Sigmoid colon (tissue), 7 donors: ENCODE measurements around the gene RIMKLB. TPM values are rescaled to one million over a fixed set of nuclear protein-coding genes. Genes with fewer than 3 reads are reported as not detected.
"Not testable (repeated sequence)": the region's sequence is repeated elsewhere in the genome, so short reads cannot be mapped to it uniquely, and the experiment has no call there.

Experiments
- DNase-seq: peaks from one replicate; pipeline ENCODE4 v3.0.0-alpha.2; 2019
- H3K27ac ChIP-seq, 4 donors: fragments of 200-600 bp; sonication (generic); one replicate each; pipeline ENCODE4 v1.5.1; 2016 to 2019; ENCODE audit warnings: mild to moderate bottlenecking in 1 of 4
- H3K27me3 ChIP-seq, 3 donors: fragments of 200-600 bp; sonication (generic); one replicate each; pipeline ENCODE4 v1.5.1; 2019; ENCODE audit warnings: mild to moderate bottlenecking in 1 of 3
- H3K36me3 ChIP-seq, 4 donors: fragments of 200-600 bp; sonication (generic); one replicate each; pipeline ENCODE4 v1.5.1; 2016 to 2019
- H3K4me1 ChIP-seq, 4 donors: fragments of 200-600 bp; sonication (generic); one replicate each; pipeline ENCODE4 v1.5.1; 2017 to 2019
- H3K4me3 ChIP-seq, 4 donors: fragments of 200-600 bp; sonication (generic); one replicate each; pipeline ENCODE4 v1.5.1; 2017 to 2019; ENCODE audit warnings: mild to moderate bottlenecking in 2 of 4, moderate library complexity in 1 of 4
- H3K9me3 ChIP-seq, 4 donors: fragments of 200-600 bp in 3 of 4; sonication (generic) in 3 of 4; one replicate each; pipeline versions ENCODE4 v1.5.1 to v1.6.1; 2013 to 2019
- EP300 ChIP-seq, 4 donors: sonication (generic); formaldehyde crosslinking; IDR thresholded peaks; one replicate each; pipeline ENCODE4 v1.6.1; 2017; ENCODE audit warnings: antibody characterized with exemption in 4 of 4
- POLR2A ChIP-seq, 2 donors: fragments of 450-650 bp; IDR thresholded peaks; one replicate each; pipeline ENCODE4 v1.6.1; 2016; ENCODE audit warnings: antibody characterized with exemption in 2 of 2, mild to moderate bottlenecking in 2 of 2, moderate library complexity in 2 of 2
- POLR2AphosphoS5 ChIP-seq, 4 donors: sonication (generic); formaldehyde crosslinking; IDR thresholded peaks; one replicate each; pipeline ENCODE4 v1.6.1; 2017; ENCODE audit warnings: antibody characterized with exemption in 4 of 4
- WGBS, 2 donors: extraction: QIAGEN DNeasy Blood & Tissue Kit; methylation state at CpG; one replicate each; pipeline ENCODE4 v1.1.7; 2013; 5-methylcytosine and 5-hydroxymethylcytosine counted together
- intact Hi-C: fragments of 100-400 bp; cut with DNase I; formaldehyde crosslinking; loops from one replicate; pipeline ENCODE4 v1.15.1; 2023
- polyA plus RNA-seq, 3 donors: library from polyadenylated mRNA; stranded (reverse); fragments of 200-250 nt; gene quantifications; one replicate each; pipeline ENCODE4 v1.2.3, GENCODE V29; 2013
- total RNA-seq, 4 donors: library from RNA; depleted of rRNA; stranded (reverse); fragments of >200 nt; gene quantifications; one replicate each; pipeline ENCODE4 v1.1.0, GENCODE V29; 2016
- TF ChIP-seq, protein P1 (sequence below), 4 experiments: fragments of 450-650 bp in 3 of 4; fragments of 200-600 bp in 1 of 4; IDR thresholded peaks; one replicate each; pipeline ENCODE4 v1.5.1; 2016 to 2019; ENCODE audit warnings: antibody characterized with exemption in 4 of 4, mild to moderate bottlenecking in 3 of 4, moderate library complexity in 2 of 4
- donor health status: healthy with polysubstance abuse.
- donor health status: Bipolar disorder and iron deficiency.
- donor health status: healthy.

Gene RIMKLB
- total and polyA plus RNA-seq, 7 donors = 0.23 to 60.4 (median 52.3) TPM

DNA sequence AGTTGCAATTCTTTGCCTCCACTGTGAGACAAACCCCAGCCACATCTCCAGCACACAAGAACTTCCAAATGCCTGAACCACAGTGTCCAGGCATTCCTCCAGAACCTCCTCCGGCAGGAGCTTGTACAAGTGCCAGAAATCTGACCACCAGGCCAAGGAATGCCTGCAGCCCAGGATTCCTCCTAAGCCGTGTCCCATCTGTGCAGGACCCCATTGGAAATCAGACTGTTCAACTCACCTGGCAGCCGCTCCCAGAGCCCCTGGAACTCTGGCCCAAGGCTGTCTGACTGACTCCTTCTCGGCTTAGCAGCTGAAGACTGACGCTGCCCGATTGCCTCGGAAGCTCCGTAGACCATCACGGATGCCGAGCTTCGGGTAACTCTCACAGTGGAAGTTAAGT lies 109.3 kb downstream of the RIMKLB start:
- H3K27me3 ChIP-seq, H3K36me3 ChIP-seq, H3K27ac ChIP-seq, intact Hi-C loops, H3K4me3 ChIP-seq, H3K9me3 ChIP-seq, DNase-seq, H3K4me1 ChIP-seq: not testable (repeated sequence)
- 88 to 90% methylated on average over 11 of the region's 11 CpGs for WGBS, 2 donors

GRCh38 chr12:8810112-8810511 lies 112.3 kb downstream of the RIMKLB start:
- WGBS, 2 donors = 66 to 79% methylated on average over 7 of the region's 7 CpGs
- H3K4me1 ChIP-seq, H3K36me3 ChIP-seq, DNase-seq, H3K4me3 ChIP-seq, H3K9me3 ChIP-seq, H3K27me3 ChIP-seq, intact Hi-C loops, H3K27ac ChIP-seq: not testable (repeated sequence)

DNA sequence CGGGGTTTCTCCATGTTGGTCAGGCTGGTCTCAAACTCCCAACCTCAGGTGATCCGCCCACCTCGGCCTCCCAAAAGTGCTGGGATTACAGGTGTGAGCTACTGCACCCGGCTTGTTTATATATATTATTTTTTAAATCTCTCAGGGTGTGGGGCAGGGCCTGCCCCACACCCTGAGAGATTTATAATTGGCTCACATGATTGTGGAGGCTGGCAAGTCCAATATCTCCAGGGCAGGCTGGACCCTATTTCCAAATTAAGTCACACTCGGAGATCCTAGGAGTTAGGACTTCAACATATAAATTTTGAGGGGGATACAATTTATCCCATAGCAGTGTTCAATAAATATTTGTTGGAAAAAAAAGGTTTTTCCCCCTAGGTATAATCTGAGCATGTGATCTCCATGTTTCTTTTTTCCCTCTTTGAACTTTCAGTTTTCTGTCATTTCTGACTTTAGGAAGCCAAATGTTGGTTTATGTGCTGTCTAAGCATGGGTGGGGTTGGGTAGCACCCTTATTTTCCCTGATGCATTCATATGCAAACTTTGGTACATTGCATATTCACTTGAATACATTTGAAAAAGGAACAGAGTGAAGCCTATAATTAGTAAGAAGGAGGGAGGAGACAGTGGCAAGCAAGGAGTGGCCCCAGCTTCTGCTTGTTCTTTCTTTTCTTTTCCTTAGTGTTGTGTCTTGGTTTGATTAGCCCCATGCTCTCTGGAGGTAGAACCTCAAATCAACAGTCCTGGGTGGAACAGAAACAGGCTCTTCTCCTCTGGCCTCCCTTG lies 116.0 kb downstream of the RIMKLB start:
- no peak for DNase-seq
- TF ChIP-seq EP300 (IDR thresholded peaks at IDR 0.05) (no peak), POLR2AphosphoS5 (IDR thresholded peaks at IDR 0.05) (no peak), POLR2A (IDR thresholded peaks at IDR 0.05) (no peak)
- TF ChIP-seq, protein P1, sequence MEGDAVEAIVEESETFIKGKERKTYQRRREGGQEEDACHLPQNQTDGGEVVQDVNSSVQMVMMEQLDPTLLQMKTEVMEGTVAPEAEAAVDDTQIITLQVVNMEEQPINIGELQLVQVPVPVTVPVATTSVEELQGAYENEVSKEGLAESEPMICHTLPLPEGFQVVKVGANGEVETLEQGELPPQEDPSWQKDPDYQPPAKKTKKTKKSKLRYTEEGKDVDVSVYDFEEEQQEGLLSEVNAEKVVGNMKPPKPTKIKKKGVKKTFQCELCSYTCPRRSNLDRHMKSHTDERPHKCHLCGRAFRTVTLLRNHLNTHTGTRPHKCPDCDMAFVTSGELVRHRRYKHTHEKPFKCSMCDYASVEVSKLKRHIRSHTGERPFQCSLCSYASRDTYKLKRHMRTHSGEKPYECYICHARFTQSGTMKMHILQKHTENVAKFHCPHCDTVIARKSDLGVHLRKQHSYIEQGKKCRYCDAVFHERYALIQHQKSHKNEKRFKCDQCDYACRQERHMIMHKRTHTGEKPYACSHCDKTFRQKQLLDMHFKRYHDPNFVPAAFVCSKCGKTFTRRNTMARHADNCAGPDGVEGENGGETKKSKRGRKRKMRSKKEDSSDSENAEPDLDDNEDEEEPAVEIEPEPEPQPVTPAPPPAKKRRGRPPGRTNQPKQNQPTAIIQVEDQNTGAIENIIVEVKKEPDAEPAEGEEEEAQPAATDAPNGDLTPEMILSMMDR (IDR thresholded peaks at IDR 0.05) = no peak
- Histone ChIP-seq H3K4me3 (no peak overlapping the region), H3K27me3 (no peaks in the 10 kb centered on the region), H3K27ac (no peak overlapping the region), H3K4me1 (no peaks in the 10 kb centered on the region), H3K9me3 (no peaks in the 10 kb centered on the region), H3K36me3 (no peaks in the 10 kb centered on the region)
- 67 to 80% methylated on average over 5 of the region's 5 CpGs for WGBS, 2 donors
- intact Hi-C loops = no loop called here

DNA sequence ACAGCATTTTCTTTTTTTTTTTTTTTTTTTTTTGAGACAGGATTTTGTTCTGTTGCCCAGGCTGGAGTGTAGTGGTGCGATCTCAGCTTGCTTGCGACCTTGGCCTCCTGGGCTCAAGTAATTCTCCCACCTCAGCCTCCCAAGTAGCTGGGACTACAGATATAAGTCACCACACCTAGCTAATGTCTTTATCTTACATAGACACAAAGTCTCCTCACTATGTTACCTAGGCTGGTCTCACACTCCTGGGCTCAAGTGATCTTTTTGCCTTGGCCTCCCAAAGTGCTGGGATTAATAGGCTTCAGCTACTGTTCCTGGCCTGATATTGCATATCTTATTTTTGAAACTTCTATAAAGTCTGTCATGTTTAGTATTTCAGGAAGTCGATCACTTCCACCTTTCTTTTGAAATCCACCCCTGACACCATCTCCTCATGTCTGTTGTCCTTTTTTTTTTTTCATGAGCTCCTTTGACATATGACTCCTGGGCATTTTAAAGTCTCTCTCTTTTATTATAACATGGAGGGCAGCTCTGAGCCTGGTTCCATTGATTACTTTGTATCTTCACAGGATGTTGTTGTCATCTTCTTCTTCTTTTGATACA lies 118.8 kb downstream of the RIMKLB start:
- TF ChIP-seq, protein P1 (IDR thresholded peaks at IDR 0.05) = no peak
- no peak for TF ChIP-seq EP300 (IDR thresholded peaks at IDR 0.05)
- no peak for TF ChIP-seq POLR2AphosphoS5 (IDR thresholded peaks at IDR 0.05)
- TF ChIP-seq POLR2A (IDR thresholded peaks at IDR 0.05) = no peak
- no peak for DNase-seq
- Histone ChIP-seq H3K27me3 (no peaks in the 10 kb centered on the region), H3K27ac (no peak overlapping the region), H3K4me3 (no peak overlapping the region), H3K9me3 (no peaks in the 10 kb centered on the region), H3K4me1 (no peaks in the 10 kb centered on the region), H3K36me3 (no peaks in the 10 kb centered on the region)
- WGBS, 2 donors = 79 to 86% methylated on average over 3 of the region's 3 CpGs
- intact Hi-C loops = no loop called here

DNA sequence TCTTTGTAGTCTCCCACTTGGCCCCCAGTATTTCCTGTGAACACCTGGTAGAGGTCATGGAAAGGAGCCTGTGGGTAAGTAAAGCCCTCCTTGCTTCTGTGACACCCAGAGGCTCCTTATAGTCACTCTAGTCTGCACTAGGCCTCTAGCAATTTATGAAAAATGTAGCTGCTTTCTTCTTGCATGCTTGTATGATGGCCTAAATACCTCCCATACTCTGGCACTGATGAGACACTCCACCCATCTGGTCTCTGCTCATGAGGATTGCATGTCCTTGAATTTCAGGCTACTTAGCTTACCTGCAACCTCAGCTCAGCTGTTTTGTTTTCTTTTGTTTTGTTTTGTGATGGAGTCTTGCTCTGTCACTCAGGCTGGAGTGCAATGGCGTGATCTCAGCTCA lies 120.1 kb downstream of the RIMKLB start:
- intact Hi-C loops = no loop called here
- H3K4me3 ChIP-seq = no peak overlapping the region
- WGBS, 2 donors = 86 to 96% methylated on average over 1 of the region's 1 CpG
- no peaks in the 10 kb centered on the region for H3K36me3 ChIP-seq
- TF ChIP-seq EP300 (IDR thresholded peaks at IDR 0.05) (no peak), POLR2A (IDR thresholded peaks at IDR 0.05) (no peak), POLR2AphosphoS5 (IDR thresholded peaks at IDR 0.05) (no peak)
- TF ChIP-seq, protein P1 (IDR thresholded peaks at IDR 0.05) = no peak
- no peaks in the 10 kb centered on the region for H3K27me3 ChIP-seq
- DNase-seq = no peak
- H3K9me3 ChIP-seq = no peaks in the 10 kb centered on the region
- H3K27ac ChIP-seq = no peak overlapping the region
- no peaks in the 10 kb centered on the region for H3K4me1 ChIP-seq
